Chondrocyte (in vitro differentiated cells): Measurements from ENCODE around the gene MED23. TPM values are rescaled to one million over a fixed set of nuclear protein-coding genes. Genes with fewer than 3 reads are reported as not detected.

ENCODE experiments used
- DNase-seq: peaks from one replicate; pipeline ENCODE4 v3.0.0; 2021; ENCODE audit warnings: mixed read lengths, low spot score
- H3K27ac Mint-ChIP-seq: one replicate; pipeline ENCODE4 v1.8.0; 2021; ENCODE audit warnings: mild to moderate bottlenecking, moderate library complexity, mixed read lengths; ENCODE audit not compliant: unreplicated experiment
- H3K27me3 Mint-ChIP-seq: 2 replicates; pipeline ENCODE4 v1.8.0; 2021; ENCODE audit warnings: low read depth, mixed read lengths
- H3K36me3 Mint-ChIP-seq: 2 replicates; pipeline ENCODE4 v1.8.0; 2021; ENCODE audit warnings: low read depth, mixed read lengths
- H3K4me1 Mint-ChIP-seq: 2 replicates; pipeline ENCODE4 v1.8.0; 2021; ENCODE audit warnings: low read depth, mild to moderate bottlenecking, mixed read lengths
- H3K4me3 Mint-ChIP-seq: one replicate; pipeline ENCODE4 v1.8.0; 2021; ENCODE audit warnings: mild to moderate bottlenecking, moderate library complexity, mixed read lengths; ENCODE audit not compliant: unreplicated experiment
- H3K9me3 Mint-ChIP-seq: 2 replicates; pipeline ENCODE4 v1.8.0; 2021; ENCODE audit warnings: low read depth, mixed read lengths
- CTCF ChIP-seq: fragments of 200-600 bp; sonication (generic); IDR thresholded peaks from 2 replicates; pipeline ENCODE4 v1.5.0; 2021; ENCODE audit warnings: antibody characterized with exemption, mild to moderate bottlenecking, moderate library complexity
- total RNA-seq: library from RNA; stranded (reverse); gene quantifications from 3 replicates; pipeline ENCODE4 v1.2.1, GENCODE V29; 2021

Gene MED23
- total RNA-seq, 1 donor from 2014 or later: 26.2 TPM

GRCh38 chr6:131572686-131573415, 55.2 kb downstream of the MED23 start, which contains the start of gene ARG1:
Gene ARG1 (plus strand): TSS chr6:131573226. CDS start chr6:131573283, 57 bp downstream.
- H3K27me3 Mint-ChIP-seq: no peaks in the 10 kb centered on the region
- no peaks in the 10 kb centered on the region for H3K4me1 Mint-ChIP-seq
- no peak for TF ChIP-seq CTCF
- DNase-seq: no peak
- H3K4me3 Mint-ChIP-seq: no peak within 1 kb of the TSS
- H3K36me3 Mint-ChIP-seq: peaks cover 10% of the 10 kb centered on the region
- H3K27ac Mint-ChIP-seq: no peak within 1 kb of the TSS
- H3K9me3 Mint-ChIP-seq: no peaks in the 10 kb centered on the region

- DNase-seq: no peak
These were observed 59.3 kb downstream of the MED23 start for GRCh38 chr6:131568726-131569125.

GRCh38 chr6:131565056-131565455, 63.0 kb downstream of the MED23 start:
- H3K4me3 Mint-ChIP-seq: no peak overlapping the region
- no peaks in the 10 kb centered on the region for H3K4me1 Mint-ChIP-seq
- DNase-seq: no peak
- no peak overlapping the region for H3K27ac Mint-ChIP-seq
- H3K9me3 Mint-ChIP-seq: peaks cover 6% of the 10 kb centered on the region
- H3K36me3 Mint-ChIP-seq: peaks cover 4% of the 10 kb centered on the region
- peaks cover 3% of the 10 kb centered on the region for H3K27me3 Mint-ChIP-seq
- TF ChIP-seq CTCF: no peak

More at GRCh38 chr6:131568726-131569125, 59.3 kb downstream of the MED23 start:
- H3K27ac Mint-ChIP-seq: no peak overlapping the region
- H3K4me3 Mint-ChIP-seq: no peak overlapping the region
- peaks cover 6% of the 10 kb centered on the region for H3K9me3 Mint-ChIP-seq
- TF ChIP-seq CTCF: no peak
- peaks cover 11% of the 10 kb centered on the region for H3K36me3 Mint-ChIP-seq
- H3K4me1 Mint-ChIP-seq: no peaks in the 10 kb centered on the region
- no peaks in the 10 kb centered on the region for H3K27me3 Mint-ChIP-seq

- TF ChIP-seq CTCF: no peak
- DNase-seq: no peak
- H3K4me3 Mint-ChIP-seq: no peak overlapping the region
- peaks cover 6% of the 10 kb centered on the region for H3K9me3 Mint-ChIP-seq
- no peaks in the 10 kb centered on the region for H3K4me1 Mint-ChIP-seq
- peaks cover 3% of the 10 kb centered on the region for H3K27me3 Mint-ChIP-seq
- no peak overlapping the region for H3K27ac Mint-ChIP-seq
- H3K36me3 Mint-ChIP-seq: peaks cover 3% of the 10 kb centered on the region
These were observed 65.9 kb downstream of the MED23 start for GRCh38 chr6:131561925-131562707.

GRCh38 chr6:131558922-131559321, 69.1 kb downstream of the MED23 start:
- Mint-ChIP-seq H3K27me3 (peaks cover 5% of the 10 kb centered on the region), H3K4me1 (no peaks in the 10 kb centered on the region), H3K27ac (no peak overlapping the region), H3K9me3 (no peaks in the 10 kb centered on the region), H3K36me3 (no peaks in the 10 kb centered on the region), H3K4me3 (no peak overlapping the region)
- no peak for TF ChIP-seq CTCF
- no peak for DNase-seq
